Measurements from ENCODE around the gene LIMS2. TPM values are rescaled to one million over a fixed set of nuclear protein-coding genes. Genes with fewer than 3 reads are reported as not detected.
A peak's percentile ranks its signal among the peaks of the same experiment; 100 is the strongest.

LIMS2 gene
- total RNA-seq, 1 experiment from 2014 or later: 2.0 TPM

DNA sequence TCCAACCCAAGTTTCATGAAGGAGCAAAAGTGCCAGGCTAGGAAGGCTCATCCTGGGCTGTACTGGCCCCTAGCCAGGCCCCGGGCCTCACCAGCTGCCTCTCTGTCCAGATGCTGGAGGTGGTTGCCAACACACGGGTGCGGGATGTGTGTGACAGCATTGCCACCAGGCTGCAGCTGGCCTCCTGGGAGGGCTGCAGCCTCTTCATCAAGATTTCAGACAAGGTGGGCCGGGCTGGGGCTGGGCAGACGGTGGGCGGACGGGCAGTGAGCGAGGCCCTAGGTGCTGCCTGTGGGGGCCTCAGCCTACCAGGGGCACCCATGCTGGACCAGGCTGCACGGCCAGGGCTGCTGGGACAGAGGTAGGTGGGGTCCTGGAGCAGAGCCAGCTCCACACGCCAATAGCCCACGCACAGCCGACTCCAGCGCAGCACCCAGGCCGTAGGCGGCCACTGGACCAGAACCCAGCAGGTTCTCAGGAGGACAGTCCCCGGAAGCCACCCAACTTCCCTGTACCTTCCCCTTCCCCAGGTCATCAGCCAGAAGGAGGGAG lies 41.2 kb downstream of the LIMS2 start:
- DNase-seq (ENCODE audit: low read depth): no peak

- no peak for DNase-seq (ENCODE audit: low read depth)
Observed at GRCh38 chr2:127633556-127634065, 41.7 kb downstream of the LIMS2 start.

GRCh38 chr2:127632592-127633489 lies 42.5 kb downstream of the LIMS2 start:
- DNase-seq (ENCODE audit: low read depth): no peak

DNA sequence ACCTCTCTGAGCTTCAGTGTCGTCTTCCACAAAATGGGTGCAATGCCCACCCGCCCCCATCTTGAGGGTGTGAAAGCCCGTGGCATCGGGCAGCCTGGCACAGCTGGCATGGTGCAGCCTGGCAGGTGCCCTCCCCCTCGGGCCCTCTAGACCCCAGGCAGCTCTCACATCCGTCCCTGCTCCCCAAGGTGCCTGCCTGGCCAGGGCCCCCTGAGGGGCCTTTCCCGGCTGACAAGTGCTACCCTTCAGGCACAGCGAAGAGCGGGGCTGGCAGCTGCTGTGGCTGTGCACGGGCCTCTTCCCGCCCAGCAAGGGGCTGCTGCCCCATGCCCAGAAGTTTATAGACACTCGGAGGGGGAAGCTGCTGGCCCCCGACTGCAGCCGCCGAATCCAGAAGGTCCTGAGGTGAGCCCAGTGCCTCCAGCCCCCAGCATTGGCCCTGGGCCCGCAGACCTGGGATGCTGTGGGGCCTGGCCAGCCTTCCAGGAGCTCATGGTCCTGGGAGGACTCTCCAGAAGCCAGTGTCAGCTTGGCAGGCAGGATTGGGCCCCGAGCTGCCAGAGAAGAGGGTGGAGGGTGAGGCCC lies 43.2 kb downstream of the LIMS2 start:
- no peak for DNase-seq (ENCODE audit: low read depth)

DNA sequence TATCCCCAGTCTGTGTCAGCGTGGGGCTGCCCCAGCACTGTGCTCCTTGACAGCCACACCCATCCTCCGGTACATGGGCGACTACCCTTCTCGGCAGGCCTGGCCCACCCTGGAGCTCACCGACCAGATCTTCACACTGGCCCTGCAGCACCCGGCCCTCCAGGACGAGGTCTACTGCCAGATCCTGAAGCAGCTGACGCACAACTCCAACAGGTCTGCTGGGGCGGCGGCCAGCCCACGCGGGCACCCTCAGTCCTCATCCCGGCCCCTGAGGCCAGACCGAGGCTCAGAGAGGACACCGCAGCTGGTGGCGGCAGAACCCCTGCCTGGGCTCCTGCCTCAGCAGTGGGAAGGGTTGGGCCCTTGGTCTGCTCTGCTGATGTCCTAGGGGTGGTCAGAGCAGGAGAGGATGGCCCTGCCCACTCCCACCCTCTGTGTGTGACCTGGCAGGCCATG lies 43.8 kb downstream of the LIMS2 start:
- DNase-seq (ENCODE audit: low read depth): no peak

- DNase-seq (ENCODE audit: low read depth): no peak
Observed at GRCh38 chr2:127630864-127631540, 44.3 kb downstream of the LIMS2 start.

GRCh38 chr2:127630096-127630863 lies 45.0 kb downstream of the LIMS2 start:
- no peak for DNase-seq (ENCODE audit: low read depth)

DNA sequence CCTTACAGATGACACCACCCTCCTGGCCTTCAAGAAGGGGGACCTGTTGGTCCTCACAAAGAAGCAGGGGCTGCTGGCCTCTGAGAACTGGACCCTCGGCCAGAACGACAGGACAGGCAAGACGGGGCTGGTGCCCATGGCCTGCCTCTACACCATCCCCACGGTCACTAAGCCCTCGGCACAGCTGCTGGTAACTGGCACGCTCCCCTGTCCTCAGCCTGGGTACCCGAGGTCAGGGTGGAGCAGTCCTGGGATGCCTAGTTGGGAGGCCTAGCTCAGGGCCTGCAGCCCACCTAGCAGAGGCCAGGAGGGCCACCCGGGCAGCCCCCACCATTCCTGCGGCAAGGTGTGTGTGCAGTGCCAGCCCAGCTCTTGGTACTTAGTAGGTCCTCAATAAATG lies 45.7 kb downstream of the LIMS2 start:
- DNase-seq (ENCODE audit: low read depth): no peak

GRCh38 chr2:127628767-127629614 lies 46.3 kb downstream of the LIMS2 start:
- DNase-seq (ENCODE audit: low read depth): no peak

- no peak for DNase-seq (ENCODE audit: low read depth)
Observed at GRCh38 chr2:127627740-127628571, 47.4 kb downstream of the LIMS2 start.

GRCh38 chr2:127626917-127627739 lies 48.2 kb downstream of the LIMS2 start:
- no peak for DNase-seq (ENCODE audit: low read depth)

- no peak for DNase-seq (ENCODE audit: low read depth)
Observed at GRCh38 chr2:127626175-127626574, 49.2 kb downstream of the LIMS2 start.

DNA sequence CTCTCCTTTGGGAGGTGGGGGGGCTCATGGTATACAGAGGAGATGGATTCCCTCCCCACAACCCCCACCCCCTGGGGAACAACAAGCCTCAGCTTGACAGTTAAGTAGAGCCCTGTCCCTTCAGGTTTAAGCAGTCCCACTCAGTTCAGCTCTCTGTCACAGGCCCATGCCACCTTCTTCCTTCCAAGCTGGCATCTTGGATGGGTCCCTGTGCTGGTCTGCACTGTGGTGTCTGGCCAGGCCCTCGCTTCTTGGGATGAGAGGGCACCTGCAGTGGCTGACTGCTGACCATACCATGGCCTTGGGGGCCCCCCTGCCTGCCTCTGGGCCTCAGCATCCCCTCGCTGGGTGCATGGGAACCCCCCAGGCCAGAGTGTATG lies 49.8 kb downstream of the LIMS2 start:
- no peak for DNase-seq (ENCODE audit: low read depth)

DNA sequence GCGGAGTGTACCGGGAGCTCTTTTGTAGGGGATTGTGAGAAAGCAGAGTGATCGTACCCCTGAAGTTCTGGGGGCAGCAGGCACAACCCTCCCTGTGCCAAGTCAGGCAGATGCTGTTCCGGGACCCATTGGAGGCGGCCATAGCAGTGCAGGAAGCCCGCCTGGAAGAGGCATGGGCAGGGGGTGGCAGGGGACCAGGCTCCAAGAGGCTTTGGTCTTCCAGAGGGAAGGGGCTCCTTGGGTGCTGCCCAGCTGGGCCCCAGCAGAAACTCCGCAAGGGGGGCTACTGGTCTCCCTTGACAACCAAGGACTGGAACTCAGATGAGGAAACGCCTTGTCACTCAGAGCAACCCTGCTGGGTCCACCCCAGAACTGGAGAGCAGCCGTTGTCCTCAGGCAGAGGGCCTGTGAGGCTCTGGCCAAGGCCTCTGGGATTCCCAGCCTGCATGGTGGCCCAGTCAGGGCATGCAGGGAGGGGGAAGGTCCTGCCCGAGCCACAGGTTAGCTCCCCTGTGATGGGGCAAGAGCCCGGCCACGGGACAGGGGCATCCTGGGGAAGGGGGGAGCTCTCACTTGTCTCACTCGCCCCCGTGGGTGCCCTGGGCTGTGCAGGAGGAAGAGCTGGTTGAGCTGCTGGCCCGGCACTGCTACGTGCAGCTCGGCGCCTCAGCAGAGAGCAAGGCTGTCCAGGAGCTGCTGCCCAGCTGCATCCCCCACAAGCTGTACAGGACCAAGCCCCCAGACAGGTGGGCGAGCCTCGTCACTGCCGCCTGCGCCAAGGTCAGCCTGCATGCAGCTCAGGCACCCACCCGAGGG lies 50.4 kb downstream of the LIMS2 start:
- no peak for DNase-seq (ENCODE audit: low read depth)

DNA sequence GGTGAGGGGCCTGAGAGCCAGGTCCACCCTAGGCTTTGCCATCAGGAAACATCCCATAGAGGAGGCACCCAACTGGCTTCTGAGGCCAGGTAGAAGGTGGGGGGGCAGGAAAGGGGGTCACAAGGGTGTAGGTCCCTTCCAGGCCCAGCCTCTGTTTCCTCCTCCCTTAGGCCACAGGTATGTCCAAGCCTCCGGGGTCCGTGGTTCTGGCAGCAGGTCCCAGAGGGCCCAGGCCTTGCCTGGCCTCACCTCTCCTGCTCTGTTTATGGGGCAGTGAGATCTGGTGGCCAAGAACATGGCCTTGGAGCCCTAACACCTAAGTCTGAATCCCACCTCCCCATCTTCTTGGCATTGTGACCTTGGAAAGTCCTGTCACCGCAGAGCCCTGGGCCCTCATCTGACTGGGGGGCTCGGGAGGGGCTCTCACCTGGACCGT lies 51.0 kb downstream of the LIMS2 start:
- DNase-seq (ENCODE audit: low read depth): no peak

GRCh38 chr2:127623388-127624319 lies 51.7 kb downstream of the LIMS2 start:
- peak; percentile 75 for DNase-seq (ENCODE audit: low read depth)
